Smooth muscle cell (in vitro differentiated cells): ENCODE data around the gene STAT3. TPM values are rescaled to one million over a fixed set of nuclear protein-coding genes. Genes with fewer than 3 reads are reported as not detected.

Experiments
- DNase-seq: peaks from one replicate; lab custom pipeline; 2025; ENCODE audit not compliant: unreplicated experiment; lab: John Stamatoyannopoulos, UW
- H2AFZ ChIP-seq: fragments of 200-600 bp; sonication (generic); 2 replicates; pipeline ENCODE4 v1.6.0; 2016; ENCODE audit warnings: antibody characterized with exemption, low read depth, mild to moderate bottlenecking
- H3F3A ChIP-seq: fragments of 200-600 bp; sonication (generic); 2 replicates; pipeline ENCODE4 v1.6.0; 2017; ENCODE audit warnings: antibody characterized with exemption, low read depth
- H3K27ac ChIP-seq: fragments of 200-600 bp; sonication (generic); 2 replicates; pipeline ENCODE4 v1.5.1; 2016; ENCODE audit warnings: low read depth, mild to moderate bottlenecking
- H3K27me3 ChIP-seq: fragments of 200-600 bp; sonication (generic); 2 replicates; pipeline ENCODE4 v1.6.1; 2016; ENCODE audit warnings: low read depth, mild to moderate bottlenecking
- H3K36me3 ChIP-seq: fragments of 200-600 bp; sonication (generic); 2 replicates; pipeline ENCODE4 v1.5.1; 2016; ENCODE audit warnings: low read depth
- H3K4me1 ChIP-seq: fragments of 200-600 bp; sonication (generic); 2 replicates; pipeline ENCODE4 v1.5.1; 2016; ENCODE audit warnings: low read depth
- H3K4me2 ChIP-seq: fragments of 200-600 bp; sonication (generic); 2 replicates; pipeline ENCODE4 v1.6.0; 2016; ENCODE audit warnings: mild to moderate bottlenecking
- H3K4me3 ChIP-seq: fragments of 200-600 bp; sonication (generic); 2 replicates; pipeline ENCODE4 v1.5.1; 2016; ENCODE audit warnings: mild to moderate bottlenecking
- H3K79me2 ChIP-seq: fragments of 200-600 bp; sonication (generic); 2 replicates; pipeline ENCODE4 v1.6.0; 2016; ENCODE audit warnings: low read depth, mild to moderate bottlenecking
- H3K9ac ChIP-seq: fragments of 200-600 bp; sonication (generic); 2 replicates; pipeline ENCODE4 v1.6.0; 2016; ENCODE audit warnings: low read depth
- H3K9me3 ChIP-seq: fragments of 200-600 bp; sonication (generic); replicated peaks from 2 replicates; pipeline ENCODE4 v1.5.1; 2016; ENCODE audit warnings: low read depth
- H4K20me1 ChIP-seq: fragments of 200-600 bp; sonication (generic); 2 replicates; pipeline ENCODE4 v1.6.0; 2016; ENCODE audit warnings: low read depth
- CTCF ChIP-seq: fragments of 200-600 bp; sonication (generic); IDR thresholded peaks from 2 replicates; pipeline ENCODE4 v1.5.1; 2017; ENCODE audit warnings: borderline replicate concordance, mild to moderate bottlenecking, antibody characterized with exemption; ENCODE audit not compliant: insufficient read depth, poor library complexity, severe bottlenecking
- WGBS: methylation state at CpG from one replicate; pipeline ENCODE4 v1.1.7; 2016; ENCODE audit warnings: low lambda C conversion rate; 5-methylcytosine and 5-hydroxymethylcytosine counted together
- polyA plus RNA-seq: library from polyadenylated mRNA; unstranded; fragments of >200 nt; fragmentation: Nextera tagmentation; extraction: Ambion mirVana; gene quantifications from 2 replicates; pipeline ENCODE4 v1.2.1, GENCODE V29; 2016
- total RNA-seq: library from RNA; depleted of rRNA; stranded (reverse); fragments of >200 nt; gene quantifications from 2 replicates; pipeline ENCODE4 v1.2.3, GENCODE V29; 2014

Gene STAT3
- total and polyA plus RNA-seq, 2 experiments from 2014 or later = 85.6 to 87.7 TPM

- H3K9me3 ChIP-seq = no peaks in the 10 kb centered on the region
- no peak overlapping the region for H3K4me3 ChIP-seq
- WGBS = 92% methylated on average over 12 of the region's 12 CpGs
- H3F3A ChIP-seq = no peaks in the 10 kb centered on the region
- H3K4me2 ChIP-seq = no peak overlapping the region
- H3K79me2 ChIP-seq = no peaks in the 10 kb centered on the region
- no peak for DNase-seq
- H2AFZ ChIP-seq = no peak overlapping the region
- no peak overlapping the region for H3K27ac ChIP-seq
- H3K36me3 ChIP-seq = no peaks in the 10 kb centered on the region
- H3K9ac ChIP-seq = no peak overlapping the region
- no peak for TF ChIP-seq CTCF
- no peaks in the 10 kb centered on the region for H3K4me1 ChIP-seq
- no peaks in the 10 kb centered on the region for H4K20me1 ChIP-seq
- H3K27me3 ChIP-seq = no peaks in the 10 kb centered on the region
Measured at GRCh38 chr17:42294469-42295398, 93.5 kb downstream of the STAT3 start.

GRCh38 chr17:42291129-42291528, 97.1 kb downstream of the STAT3 start:
- Histone ChIP-seq H3K4me1 (peaks cover 4% of the 10 kb centered on the region), H3K4me2 (no peak overlapping the region), H3F3A (no peaks in the 10 kb centered on the region), H3K4me3 (no peak overlapping the region), H3K27ac (no peak overlapping the region), H3K27me3 (no peaks in the 10 kb centered on the region), H3K9me3 (no peaks in the 10 kb centered on the region), H4K20me1 (no peaks in the 10 kb centered on the region), H3K9ac (no peak overlapping the region), H2AFZ (no peak overlapping the region), H3K79me2 (no peaks in the 10 kb centered on the region), H3K36me3 (no peaks in the 10 kb centered on the region)
- WGBS = 92% methylated on average over 11 of the region's 11 CpGs
- DNase-seq = no peak
- TF ChIP-seq CTCF = no peak

- H3K9ac ChIP-seq = no peak overlapping the region
- no peaks in the 10 kb centered on the region for H4K20me1 ChIP-seq
- H3K79me2 ChIP-seq = no peaks in the 10 kb centered on the region
- H3K9me3 ChIP-seq = no peaks in the 10 kb centered on the region
- no peak for TF ChIP-seq CTCF
- DNase-seq = no peak
- H3K36me3 ChIP-seq = no peaks in the 10 kb centered on the region
- no peaks in the 10 kb centered on the region for H3K27me3 ChIP-seq
- peaks cover 4% of the 10 kb centered on the region for H3K4me1 ChIP-seq
- H3K4me3 ChIP-seq = no peak overlapping the region
- no peaks in the 10 kb centered on the region for H3F3A ChIP-seq
- H3K27ac ChIP-seq = no peak overlapping the region
- WGBS = 98% methylated on average over 5 of the region's 5 CpGs
- no peak overlapping the region for H2AFZ ChIP-seq
- H3K4me2 ChIP-seq = no peak overlapping the region
Measured at GRCh38 chr17:42290577-42290976, 97.7 kb downstream of the STAT3 start.
